GM10266 (cell line): ENCODE measurements around the gene POGK.

Experiments used
- DNase-seq: peaks from one replicate; pipeline ENCODE4 v3.0.0; 2012; ENCODE audit errors: extremely low spot score
- CTCF ChIP-seq: IDR thresholded peaks from 2 replicates; pipeline ENCODE4 v1.5.1; 2012; ENCODE audit warnings: mild to moderate bottlenecking, low read depth; ENCODE audit not compliant: control insufficient read depth, insufficient read depth; ENCODE audit errors: missing control alignments

Gene POGK

GRCh38 chr1:166843769-166844596 lies 4.7 kb downstream of the POGK start:
- no peak for DNase-seq
- TF ChIP-seq CTCF, result no peak

- no peak for DNase-seq
- TF ChIP-seq CTCF, result no peak
Observed at GRCh38 chr1:166844791-166845190, 5.5 kb downstream of the POGK start.

- no peak for TF ChIP-seq CTCF
- no peak for DNase-seq
Observed at GRCh38 chr1:166848193-166848592, 8.9 kb downstream of the POGK start.

- no peak for TF ChIP-seq CTCF
Observed at GRCh38 chr1:166849135-166849534, 9.9 kb downstream of the POGK start.

GRCh38 chr1:166852918-166853317 lies 13.6 kb downstream of the POGK start:
- TF ChIP-seq CTCF, result no peak
- DNase-seq, result no peak

More at GRCh38 chr1:166849135-166849534, 9.9 kb downstream of the POGK start:
- DNase-seq, result no peak

DNA sequence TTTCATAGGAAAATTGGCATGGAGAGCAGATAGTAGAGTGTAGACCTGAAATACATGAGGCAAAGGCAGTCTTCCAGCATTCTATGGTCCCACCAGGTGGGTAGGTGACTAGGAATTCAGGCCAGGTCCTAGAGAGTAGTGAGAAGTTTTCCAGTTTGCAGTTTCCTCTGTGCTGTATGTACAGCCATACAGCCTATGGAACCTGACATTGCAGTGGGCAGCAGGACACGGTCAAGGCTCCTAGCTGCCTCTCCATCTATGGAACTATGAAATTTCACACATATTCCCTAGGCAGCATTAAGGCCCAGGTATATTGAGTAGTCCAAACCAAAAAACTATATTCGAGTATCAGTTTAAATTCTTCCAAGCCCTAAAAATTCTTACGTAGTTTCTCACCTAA lies 16.3 kb downstream of the POGK start:
- DNase-seq, result no peak
- TF ChIP-seq CTCF, result no peak

DNA sequence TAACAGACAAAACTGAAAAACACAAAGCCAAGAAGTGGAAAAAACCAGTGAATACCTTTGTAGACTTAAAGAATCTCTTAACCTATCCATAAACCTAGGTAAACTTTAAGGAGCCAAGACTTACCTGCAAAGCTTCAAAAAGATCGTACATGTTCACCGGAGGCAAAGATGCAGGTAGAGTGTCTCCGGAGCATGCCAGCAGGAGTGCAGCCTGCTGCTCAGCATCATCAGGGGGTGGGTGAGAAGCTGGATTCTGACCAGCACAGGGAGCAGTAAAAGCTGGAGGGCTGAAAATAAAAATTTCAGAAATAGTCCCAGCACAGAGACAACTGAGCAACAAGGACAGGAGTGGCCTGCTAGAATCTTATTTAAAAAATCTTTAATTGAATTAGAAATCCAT lies 18.7 kb downstream of the POGK start:
- no peak for DNase-seq
- TF ChIP-seq CTCF, result no peak
